Measurements from ENCODE around the gene CLCN6.

- TF ChIP-seq CTCF (conservative IDR thresholded peaks at IDR 0.05) (no peak), ZFX (IDR thresholded peaks at IDR 0.05) (no peak)
Measured at GRCh38 chr1:11833900-11834299, 27.9 kb downstream of the CLCN6 start.

Data from C4-2B (cell line).